Suppressor macrophage treated with lipopolysaccharide for 4 hours (primary cell): ENCODE results near the gene COX6A1.
"Not testable (repeated sequence)": the region's sequence is repeated elsewhere in the genome, so short reads cannot be mapped to it uniquely, and the experiment has no call there.

ENCODE experiments used
- DNase-seq: peaks from one replicate; pipeline ENCODE4 v3.0.0-alpha.2; 2020

COX6A1 gene

DNA sequence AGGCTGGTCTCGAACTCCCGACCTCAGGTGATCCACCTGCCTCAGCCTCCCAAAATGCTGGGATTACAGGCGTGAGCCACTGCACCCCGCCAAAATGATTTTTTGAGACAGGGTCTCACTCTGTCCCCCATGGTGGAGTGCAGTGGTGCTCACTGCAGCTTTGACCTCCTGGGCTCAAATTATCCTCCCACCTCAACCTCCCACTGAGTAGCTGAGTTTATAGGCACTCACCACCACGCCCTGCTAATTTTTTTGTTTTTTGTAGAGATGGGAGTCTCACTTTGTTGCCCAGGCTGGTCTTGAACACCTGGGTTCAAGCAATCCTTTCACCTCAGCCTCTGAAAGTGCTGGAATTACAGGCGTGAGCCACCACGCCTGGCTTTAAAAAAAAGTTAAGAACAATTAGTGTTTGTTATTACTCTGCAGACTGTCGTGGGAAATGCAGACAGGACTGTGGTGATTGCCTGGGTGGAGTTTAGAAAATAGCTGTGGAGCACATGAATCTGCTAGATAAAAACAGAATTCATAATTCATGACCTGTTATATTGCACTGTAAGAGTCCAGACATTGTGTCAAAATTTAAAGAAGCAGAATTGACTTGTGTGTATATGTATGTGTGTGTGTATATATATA, 9.2 kb upstream of the COX6A1 start:
- no peak for DNase-seq

DNA sequence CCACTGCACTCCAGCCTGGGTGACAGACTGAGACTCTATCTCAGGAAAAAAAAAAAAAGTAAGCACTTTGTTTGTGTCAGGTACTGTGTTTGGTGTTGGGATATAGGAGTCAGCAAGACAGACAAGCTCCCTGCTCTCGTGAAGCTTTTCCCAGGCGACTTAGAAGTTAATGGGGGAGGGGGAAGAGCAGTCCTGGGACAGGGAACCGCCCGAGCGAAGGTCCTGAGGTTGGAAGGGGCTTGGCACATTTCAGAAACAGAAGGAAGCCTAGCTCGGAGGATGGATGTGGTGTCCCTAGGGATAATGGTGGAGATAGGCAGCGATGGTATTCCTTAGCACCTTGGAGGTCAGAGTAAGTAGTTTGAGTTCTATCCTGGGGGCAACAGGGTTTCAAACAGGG, 8.5 kb upstream of the COX6A1 start:
- no peak for DNase-seq

DNA sequence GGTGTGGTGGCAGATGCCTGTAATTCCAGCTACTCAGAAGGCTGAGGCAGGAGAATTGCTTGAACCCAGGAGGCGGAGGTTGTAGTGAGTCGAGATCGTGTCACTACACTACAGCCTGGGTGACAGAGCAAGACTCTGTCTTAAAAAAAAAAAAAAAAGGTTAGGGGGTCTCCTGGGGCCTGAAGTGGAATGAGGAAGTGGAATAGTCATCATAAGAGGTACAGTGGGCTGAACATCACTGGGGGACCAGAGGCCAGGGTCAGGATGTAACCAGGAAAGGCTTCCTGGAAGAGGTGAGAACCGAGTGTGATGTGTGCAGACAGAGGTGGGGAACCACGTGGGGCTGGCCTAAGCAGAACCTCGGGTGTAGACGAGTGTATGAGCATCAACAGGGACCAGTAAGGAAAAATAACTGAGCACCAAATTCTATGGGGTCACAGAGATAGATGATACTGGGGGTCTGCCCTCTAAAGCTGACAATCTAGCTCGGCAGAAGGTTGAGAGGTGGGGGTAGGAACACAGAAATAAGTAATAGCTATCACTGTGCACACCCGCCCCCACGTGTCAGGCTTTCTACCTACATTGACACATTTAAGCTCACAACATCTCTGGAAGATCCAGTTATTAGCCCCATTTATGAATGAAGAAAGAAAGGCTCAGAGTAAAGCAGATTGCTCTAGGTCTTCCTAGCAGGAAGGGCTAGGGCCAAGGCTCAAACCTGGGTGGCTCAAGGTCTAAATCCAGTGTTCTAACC, 5.0 kb upstream of the COX6A1 start:
- no peak for DNase-seq

DNA sequence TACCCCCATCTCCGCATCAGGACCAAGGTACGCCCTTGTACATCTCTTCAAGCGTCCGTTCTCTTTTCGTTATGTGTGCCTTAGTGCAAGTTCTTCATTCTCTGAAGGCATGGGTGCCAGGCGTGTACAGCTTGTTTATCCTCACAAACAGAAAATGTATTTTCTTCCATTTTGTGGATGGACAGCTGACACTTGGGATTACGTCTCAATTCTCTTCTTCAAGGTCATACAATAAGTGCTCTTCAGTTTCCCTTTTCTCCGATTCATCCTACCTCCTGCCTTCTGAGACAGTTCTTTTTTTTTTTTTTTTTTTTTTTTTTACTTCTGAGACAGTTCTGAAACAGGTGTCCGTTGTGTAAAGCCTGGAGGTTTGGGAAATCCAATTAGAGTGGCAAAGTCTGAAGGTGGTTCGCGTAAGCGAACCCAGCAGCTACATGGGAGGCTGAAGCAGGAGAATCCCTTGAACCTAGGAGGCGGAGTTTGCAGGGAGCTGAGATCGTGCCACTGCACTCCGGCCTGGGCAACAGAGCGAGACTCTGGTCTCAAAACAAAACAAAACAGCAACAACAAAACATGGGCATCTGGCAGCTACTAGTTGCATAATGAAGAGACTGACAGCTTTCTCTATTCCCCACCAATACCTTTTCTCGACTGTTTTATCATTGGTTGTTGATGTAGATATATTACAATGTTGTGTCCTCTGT, 734 bp downstream of the COX6A1 start:
- no peak for DNase-seq

DNA sequence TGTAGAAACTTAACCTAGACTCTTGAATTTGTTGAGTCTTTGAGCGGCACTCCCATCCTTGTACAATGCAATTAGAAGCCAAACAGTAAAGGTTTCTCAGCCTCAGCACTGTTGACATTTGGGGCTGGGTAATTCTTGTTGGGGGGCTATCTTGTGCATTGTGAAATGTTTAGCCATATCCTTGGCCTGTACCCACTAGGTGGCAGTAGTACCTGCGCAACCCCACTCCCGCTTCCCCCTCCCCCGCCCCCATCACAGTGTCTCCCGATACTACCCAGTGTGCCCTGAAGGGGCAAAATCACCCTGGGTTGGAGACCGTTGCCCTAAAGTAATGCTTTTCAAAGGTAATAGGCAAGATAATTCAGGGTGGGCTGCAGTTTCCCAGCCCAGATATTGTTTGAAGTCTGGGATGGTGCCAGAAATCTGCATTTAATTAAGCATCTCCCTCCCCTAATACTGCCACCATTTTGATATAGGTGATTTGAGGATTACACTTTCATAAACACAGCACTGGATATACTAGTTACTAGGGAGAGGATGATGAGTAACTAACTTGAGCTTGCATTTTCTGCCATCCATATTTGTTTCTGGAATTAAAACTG, 1.8 kb downstream of the COX6A1 start:
- DNase-seq = peak; percentile 65

DNA sequence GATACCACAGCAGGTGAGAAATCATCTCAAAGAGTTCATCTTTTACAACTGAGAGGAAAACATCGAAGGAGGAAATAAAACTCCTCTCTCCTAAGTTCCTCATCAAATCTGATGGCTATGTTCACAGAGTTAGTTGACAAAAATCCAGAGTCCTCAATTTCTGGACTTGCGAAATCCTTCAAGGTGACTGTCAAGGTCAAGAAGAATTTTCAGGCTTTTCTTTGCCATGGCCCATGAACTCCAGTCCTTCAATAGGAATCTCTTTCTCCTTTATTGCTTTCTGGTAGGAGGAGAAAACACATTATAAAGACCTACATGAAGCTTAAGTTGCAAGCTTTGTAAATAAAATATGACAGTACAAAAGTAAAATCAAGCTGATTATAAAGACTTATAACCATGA, 6.8 kb downstream of the COX6A1 start:
- no peak for DNase-seq

DNA sequence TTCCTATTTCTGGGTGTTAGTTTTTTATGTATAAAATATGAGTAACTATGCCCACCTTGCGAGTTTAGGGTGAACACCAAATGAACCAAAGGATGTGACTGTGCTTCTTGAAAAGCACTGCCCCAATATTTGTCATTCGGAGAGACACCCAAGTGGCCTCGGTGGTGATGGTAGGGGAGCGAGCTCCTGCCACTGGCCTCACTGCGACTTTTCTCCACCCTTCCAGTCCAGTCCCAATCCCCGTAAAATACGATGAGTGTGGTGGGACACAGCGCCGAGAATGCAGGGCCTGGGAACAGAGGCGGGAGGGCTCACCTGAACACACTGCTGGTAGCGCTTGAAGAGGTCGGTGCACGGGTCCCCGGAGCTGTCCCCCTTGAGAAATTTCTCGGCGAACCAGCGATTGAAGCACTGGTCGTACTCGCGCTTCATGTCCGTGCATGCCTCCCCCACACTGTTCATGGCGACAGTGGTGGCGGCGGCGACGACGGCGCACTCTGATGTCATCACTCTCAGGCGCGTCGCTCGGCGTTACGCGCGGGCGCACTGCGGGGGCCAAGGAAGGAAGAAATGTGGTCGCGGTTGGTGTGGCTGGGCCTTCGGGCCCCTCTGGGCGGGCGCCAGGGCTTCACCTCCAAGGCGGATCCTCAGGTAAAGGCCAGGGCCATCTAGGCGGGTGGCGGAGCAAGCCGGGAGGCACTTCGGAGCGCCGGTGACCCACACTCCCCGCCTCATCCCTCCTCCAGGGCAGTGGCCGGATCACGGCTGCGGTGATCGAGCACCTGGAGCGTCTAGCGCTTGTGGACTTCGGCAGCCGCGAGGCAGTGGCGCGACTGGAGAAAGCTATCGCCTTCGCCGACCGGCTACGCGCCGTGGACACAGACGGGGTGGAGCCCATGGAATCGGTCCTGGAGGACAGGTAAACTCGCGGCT, 8.3 kb downstream of the COX6A1 start, which contains the start of the genes GATC and TRIAP1:
TSS of gene GATC (plus strand) at position 534 of the 933 bp plus-strand sequence. CDS start at position 571, 37 bp downstream.
TSS of gene TRIAP1 (minus strand) at position 474 of the 933 bp plus-strand sequence. CDS start at position 462, 12 bp downstream.
- peak; percentile 88 for DNase-seq

DNA sequence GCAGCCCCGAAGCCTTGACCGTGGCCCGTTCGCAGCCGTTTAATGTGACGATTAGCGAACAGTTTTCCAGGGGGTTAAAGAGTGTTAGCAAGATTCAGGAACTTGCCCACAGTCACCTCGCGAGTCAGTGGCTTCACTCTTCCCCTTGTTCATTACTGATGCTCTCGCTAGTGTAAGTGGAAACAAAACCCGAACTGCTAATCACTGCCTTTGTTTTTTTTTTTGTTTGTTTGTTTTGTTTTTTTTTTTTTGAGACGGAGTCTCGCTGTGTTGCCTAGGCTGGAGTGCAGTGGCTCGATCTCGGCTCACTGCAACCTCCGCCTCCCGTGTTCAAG, 8.9 kb downstream of the COX6A1 start:
- DNase-seq = not testable (repeated sequence)

DNA sequence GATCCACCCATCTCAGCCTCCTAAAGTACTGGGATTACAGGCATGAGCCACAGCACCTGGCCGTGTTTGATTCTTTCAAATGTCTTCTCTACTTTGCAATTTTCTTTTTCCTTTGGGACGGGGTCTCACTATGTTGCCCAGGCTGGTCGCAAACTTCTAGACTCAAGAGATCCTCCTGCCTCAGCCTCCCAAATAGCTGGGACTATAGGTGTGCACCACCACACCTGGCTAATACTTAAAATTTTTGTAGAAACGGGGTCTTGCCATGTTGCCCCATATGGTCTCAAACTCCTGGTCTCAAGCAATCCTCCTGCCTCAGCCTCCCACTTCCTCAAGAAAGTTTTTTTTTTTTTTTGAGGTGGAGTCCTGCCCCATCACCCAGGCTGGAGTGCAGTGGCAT, 10.1 kb downstream of the COX6A1 start:
- no peak for DNase-seq

DNA sequence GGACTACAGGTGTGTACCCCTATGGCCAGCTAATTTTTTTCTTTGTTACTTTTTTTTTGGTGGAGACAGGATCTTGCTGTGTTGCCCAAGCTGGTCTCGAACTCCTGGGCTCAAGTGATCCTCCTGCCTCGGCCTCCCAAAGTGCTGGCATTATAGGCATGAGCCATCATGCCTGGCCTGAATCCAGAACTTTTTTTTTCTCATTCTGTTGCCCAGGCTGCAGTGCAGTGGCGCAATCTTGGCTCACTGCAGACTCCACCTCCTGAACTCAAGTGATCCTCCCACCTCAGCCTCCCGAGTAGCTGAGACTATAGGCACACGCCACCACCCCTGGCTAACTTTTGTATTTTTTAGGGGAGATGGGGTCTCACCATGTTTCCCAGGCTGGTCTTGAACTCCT, 14.6 kb downstream of the COX6A1 start:
- DNase-seq = not testable (repeated sequence)

DNA sequence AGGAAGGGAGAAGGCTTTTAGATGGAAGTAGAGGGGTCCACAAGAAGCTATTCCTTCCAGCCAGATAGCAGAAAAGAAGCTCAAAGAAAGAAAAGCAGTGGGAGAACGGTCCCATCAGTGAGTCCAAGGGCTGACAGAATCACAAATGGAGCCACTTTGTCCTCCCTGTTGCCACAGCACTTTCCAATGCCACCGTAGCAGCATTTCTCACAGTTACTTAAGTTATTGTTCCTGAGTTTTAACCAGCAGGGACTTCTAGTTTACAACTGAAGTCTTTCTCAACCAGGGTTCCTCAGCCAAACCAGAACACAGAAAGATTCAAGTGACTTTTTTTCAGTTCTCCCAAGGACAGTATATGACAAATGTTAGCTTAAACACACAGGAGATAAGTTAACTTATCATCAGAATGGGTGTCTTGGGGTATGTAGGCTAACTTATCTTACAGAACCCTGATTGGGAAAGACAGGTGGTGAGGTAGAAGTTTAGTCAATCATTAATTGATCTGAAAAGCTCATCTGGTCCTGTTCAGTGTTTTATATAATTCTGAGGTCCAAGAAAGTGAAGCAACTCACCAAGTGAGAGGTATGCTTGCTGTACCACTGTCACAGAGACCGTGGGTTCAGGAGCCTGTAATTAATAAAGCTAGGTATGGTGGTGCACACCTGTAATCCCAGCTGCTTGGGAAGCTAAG, 15.3 kb downstream of the COX6A1 start:
- no peak for DNase-seq

DNA sequence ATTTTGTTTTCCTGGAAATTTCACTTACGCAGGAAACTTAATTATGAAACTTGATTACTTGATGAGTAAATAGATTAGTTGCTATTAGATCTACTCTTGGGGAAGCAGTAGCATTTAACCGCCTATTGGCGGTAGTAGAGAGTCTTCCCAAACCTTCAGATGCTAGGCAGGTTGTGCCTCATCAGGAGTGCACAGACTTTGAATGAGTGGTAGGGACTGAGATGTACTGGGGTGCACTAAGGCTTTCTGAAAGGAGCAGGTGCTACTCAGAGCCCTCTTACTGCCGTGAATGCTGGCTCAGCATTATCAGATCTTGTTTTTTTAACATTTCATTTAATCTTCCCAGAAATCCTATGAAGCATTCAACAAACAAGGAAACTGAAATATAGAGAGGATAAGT, 16.1 kb downstream of the COX6A1 start:
- DNase-seq = peak; percentile 47

DNA sequence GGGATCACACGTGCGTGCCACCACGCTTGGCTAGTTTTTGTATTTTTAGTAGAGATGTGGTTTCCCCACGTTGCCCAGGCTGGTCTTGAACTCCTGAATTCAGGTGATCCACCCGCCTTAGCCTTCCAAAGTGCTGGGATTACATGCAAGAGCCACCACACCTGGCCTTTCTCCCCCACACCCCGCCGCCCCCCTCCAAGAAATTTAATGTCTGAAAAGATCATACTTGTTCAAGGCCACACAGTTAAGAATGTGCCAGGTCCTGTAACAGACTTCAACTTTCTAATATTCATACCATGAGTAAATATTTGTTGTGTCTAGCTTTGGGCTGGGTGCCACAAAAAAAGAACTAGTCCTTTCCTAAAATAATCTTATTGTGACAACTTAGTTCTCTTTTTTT, 17.4 kb downstream of the COX6A1 start:
- no peak for DNase-seq

DNA sequence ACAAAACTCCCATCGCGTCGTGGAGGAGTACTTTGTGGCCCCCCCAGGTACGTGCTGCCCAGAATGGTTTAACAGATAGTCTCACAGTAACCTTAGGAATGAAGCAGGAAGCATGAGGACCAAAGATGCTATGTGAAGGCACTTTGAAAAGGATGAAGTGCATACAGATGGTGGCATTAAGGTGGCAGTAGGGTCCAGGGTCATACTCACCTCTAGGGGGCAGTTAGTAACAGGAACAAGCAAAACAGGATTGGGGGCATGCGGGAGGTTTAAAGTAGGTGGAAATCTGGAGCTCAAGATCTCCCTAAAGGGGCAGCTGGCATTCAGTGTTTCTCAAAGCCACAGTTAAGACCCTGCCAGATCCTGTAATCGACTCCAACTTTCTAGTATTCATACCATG, 19.2 kb downstream of the COX6A1 start:
- DNase-seq = no peak

DNA sequence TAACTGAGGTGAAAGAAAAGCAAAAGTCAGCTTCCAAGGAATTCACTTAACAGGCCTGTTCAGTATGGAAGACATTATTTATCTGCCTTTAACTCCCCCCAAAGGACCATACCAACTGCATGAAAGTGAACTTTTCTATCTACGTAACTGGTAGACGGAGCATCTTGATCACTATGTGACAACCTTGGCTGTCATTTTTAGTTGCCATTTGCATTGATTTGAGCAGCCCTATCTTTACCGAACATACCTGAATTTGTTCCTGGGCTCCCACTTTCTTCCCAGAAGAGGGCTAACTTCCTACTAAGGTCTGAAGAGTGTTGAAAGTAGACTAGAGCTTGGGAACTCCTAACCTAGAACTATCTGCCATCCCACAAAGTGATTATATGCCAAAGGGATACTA, 22.2 kb downstream of the COX6A1 start:
- DNase-seq = no peak

DNA sequence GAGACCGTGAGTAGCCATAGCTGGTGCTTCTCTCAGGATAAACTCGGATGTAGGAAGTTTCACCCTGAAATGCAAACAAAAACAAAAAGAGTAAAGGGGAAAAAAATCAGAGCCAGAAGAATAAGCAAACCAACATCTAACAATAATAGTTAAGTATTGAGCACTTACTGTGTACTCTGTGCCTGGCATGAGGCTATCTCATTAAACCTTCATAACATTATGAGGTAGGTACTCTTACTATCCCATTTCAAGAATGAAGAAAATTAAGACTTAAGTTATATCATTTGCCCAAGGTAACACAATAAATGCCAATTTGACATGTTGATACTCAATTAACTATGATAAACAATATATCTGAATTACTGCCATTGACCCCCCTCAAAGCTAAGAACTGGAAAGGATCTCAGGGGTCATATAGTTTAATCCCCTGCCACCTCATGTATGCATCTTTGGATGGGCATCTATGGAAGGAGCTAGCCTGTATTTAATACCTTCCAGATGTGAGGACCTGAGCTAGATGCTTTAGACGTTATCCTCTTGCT, 24.3 kb downstream of the COX6A1 start:
- DNase-seq = no peak

DNA sequence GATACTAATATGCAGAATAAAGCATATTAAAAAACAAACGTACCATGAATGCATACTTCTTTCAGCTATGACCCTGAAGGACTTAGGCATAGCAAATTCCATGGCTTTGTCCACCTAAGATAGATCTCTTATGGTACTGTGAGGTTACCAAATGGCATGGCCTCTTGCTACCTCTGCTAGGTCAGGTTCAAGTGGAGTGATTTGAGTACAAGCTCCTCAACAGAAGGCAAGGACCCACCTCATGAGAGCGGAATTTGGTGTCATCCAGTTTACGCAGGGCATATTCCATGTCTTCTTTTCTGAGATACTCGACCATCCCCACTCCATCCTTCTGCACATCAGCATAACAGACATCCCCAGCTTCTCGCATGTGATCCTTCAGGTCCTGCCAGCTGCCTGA, 25.8 kb downstream of the COX6A1 start:
- no peak for DNase-seq

DNA sequence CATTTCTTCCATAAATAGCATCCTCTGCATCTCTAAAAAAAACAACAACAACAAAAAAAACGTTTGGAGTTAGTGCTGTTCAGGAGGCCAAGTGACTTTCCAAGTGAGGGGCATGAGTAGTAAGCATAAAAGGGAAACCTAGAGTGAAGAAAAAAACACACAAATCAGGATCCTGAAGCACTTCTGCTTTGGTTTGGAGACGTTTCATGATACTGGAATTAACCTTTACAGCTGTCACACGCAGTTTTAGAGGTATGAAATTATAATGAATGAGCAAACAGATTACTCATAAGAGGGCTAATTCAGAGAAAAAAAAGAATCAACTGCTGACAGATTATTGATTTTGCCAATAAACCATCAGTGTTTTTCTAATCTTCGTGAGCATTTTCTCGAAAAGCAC, 27.8 kb downstream of the COX6A1 start:
- peak; percentile 32 for DNase-seq

DNA sequence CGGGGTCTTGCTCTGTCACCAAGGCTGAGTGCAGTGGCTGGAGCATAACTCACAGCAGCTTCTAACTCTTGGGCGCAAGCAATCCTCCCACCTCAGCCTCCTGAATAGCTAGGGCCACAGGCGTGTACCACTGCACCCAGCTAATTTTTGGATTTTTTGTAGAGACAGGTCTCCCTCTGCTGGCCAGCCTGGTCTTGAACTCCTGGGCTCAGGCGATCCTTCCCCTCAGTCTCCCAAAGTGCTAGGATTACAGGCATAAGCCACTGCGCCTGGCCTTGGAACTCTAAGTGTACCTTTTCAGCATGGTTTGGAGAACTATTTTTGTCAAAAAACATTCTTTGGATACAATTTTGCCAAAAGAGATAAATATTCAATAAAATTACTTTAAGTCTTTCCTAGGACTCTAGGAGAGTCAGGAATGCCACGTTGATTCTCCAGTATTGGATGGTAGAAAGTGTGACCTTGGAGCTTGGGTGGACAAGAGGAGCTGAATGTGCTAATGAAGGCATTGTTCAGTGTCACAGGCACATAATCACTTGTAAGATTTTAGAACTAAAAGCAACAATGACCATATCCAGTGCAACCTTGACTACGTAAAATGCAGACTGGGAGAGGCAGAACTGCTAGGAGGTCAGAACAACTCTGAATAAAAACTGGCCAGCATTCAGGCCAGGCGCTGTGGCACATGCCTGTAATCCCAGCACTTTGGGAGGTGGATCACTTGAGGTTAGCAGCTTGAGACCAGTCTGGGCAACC, 28.8 kb downstream of the COX6A1 start:
- DNase-seq = peak; percentile 50

DNA sequence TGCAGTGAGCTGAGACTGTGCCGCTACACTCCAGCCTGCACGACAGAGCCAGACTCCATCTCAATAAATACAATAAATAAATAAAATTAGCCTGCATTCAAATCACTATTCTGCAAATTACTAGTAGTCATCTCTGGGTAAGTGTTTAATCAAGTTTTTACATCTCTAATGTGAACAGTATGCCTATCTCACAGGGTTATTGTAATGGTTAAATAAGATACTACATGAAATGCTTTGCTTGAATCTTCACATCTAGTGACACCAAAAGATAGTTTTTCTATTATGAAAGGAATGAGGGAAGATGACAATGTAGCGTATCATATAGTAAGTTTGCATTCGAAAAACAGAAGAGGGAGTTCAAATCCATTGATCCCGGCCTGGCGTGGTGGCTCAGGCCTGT, 29.5 kb downstream of the COX6A1 start:
- no peak for DNase-seq

DNA sequence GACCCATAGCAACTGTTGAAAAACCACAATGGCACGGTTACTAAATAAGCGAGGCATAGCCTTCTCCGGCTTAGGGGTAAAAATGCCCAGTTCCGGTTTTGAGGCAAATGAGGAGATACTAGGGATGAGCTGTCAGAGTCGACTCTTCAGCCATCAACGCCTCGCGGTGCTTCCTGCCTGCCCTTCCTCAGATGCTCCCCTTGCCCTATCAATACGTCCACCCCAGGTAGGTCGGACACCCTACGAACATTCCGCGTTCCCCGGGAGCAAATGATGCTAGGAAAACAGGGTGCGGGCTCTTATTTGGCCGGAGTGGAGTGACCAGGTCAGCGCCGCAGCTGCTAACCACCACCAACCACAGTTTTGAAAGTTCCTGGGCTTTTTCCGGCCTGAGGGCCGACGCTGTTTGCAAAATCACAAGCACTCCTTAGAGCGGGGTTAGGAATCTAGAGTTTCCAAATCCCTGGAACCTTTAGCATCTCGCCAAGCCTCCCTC, 30.5 kb downstream of the COX6A1 start:
- peak; percentile 81 for DNase-seq
